Measurements from ENCODE around the gene C9orf153.
A peak's percentile ranks its signal among the peaks of the same experiment; 100 is the strongest.
"Not testable (repeated sequence)": the region's sequence is repeated elsewhere in the genome, so short reads cannot be mapped to it uniquely, and the experiment has no call there.

Gene C9orf153

DNA sequence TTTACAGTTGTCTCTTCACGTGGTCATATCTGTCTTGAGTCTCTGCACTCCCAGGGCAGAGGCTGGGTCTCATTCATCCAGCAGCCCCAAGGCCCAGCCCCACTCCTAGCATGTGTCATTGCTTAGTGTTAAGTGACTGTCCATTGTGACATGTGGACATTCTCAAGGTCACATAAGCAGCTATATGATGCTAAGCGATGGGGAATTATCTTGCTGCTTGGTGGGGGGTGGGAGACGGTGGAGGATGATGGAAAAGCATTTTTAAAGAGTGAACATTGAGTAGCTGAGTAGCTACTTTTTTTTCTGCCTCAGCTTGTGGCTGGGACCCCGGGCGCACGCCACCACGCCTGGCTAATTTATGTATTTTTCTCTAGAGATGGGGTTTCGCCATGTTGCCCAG lies at the start of gene C9orf153:
Gene C9orf153, minus strand, starts transcription at position 101 of the 400 bp plus-strand sequence. CDS start 30,054 bp downstream, outside the sequence.
- no peak for DNase-seq (ENCODE audit: extremely low spot score, insufficient read length, low read depth)
- no peak for FAIRE-seq

GRCh38 chr9:86308687-86309086 lies 49.2 kb upstream of the C9orf153 start:
- FAIRE-seq = peak; percentile 26
- no peak for DNase-seq (ENCODE audit: extremely low spot score, insufficient read length, low read depth)

DNA sequence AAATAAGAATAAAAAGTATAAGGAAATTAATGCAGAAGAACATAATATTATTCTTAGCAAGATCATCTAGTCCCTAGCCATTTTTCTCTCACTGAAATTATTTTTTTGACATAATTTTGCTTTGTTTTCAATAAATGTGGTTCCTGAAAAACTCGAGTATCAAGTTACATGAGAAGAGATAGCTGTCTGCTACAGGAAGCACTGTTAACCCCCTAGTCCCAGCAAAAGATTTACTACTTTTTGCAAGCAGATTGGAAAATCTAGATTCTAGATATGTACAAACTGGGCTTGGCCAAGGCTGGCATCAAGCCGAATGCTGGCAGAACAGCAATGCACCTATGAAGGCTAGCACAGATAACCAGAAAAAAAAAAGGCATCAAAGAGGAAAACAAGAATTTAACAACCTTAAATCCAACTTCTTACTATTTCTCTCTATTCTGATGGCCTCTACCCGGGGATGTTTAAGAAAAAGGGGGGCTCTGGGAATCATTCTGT lies 44.8 kb upstream of the C9orf153 start:
- FAIRE-seq (no peak), DNase-seq (ENCODE audit: extremely low spot score, insufficient read length, low read depth) (no peak)

GRCh38 chr9:86303316-86303975 lies 44.0 kb upstream of the C9orf153 start:
- FAIRE-seq = no peak

GRCh38 chr9:86301686-86302085 lies 42.2 kb upstream of the C9orf153 start:
- DNase-seq (ENCODE audit: extremely low spot score, insufficient read length, low read depth) = no peak

More at GRCh38 chr9:86303316-86303975, 44.0 kb upstream of the C9orf153 start:
- no peak for DNase-seq (ENCODE audit: extremely low spot score, insufficient read length, low read depth)

GRCh38 chr9:86300701-86301100 lies 41.2 kb upstream of the C9orf153 start:
- no peak for DNase-seq (ENCODE audit: extremely low spot score, insufficient read length, low read depth)
- no peak for FAIRE-seq

More at GRCh38 chr9:86301686-86302085, 42.2 kb upstream of the C9orf153 start:
- no peak for FAIRE-seq

DNA sequence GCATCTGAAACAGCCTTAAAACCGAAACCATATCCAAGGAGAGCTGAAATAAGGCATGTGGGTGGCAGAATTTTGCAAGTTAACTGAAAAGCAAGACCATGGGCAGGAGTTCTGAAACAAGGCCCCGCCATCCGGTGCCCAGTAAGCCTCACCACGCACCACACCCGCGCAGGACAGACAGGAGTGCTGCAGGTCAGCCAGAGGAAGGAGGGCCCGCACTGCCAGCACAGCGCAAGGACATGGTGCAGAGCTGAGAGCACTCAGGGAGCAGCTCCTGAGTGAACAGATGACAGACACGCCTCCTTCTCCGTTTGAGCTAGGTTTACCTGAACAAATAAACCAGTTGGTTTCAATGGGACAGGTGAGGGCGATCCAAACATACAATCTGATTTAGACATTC lies 39.4 kb upstream of the C9orf153 start:
- DNase-seq (ENCODE audit: extremely low spot score, insufficient read length, low read depth) (no peak), FAIRE-seq (no peak)

DNA sequence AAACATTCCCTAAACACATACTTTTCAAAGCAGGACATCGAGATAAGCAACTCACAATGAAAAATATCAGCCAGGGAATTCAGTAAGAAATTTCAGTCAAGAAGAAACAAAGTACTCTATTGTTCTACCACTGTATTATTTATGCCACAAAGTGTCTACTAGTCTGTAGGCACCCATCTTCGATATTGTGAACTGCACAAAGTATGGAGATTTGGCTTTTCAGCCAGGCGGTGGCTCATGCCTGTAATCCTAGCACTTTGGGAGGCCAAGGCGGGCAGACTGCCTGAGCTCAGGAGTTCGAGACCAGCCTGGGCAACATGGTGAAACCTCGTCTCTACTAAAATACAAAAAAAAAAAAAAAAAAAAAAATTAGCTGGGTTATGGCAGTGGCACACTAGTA lies 30.9 kb upstream of the C9orf153 start:
- not testable (repeated sequence) for FAIRE-seq; DNase-seq (ENCODE audit: extremely low spot score, insufficient read length, low read depth)

GRCh38 chr9:86288499-86289198 lies 29.2 kb upstream of the C9orf153 start:
- DNase-seq (ENCODE audit: extremely low spot score, insufficient read length, low read depth) (no peak), FAIRE-seq (no peak)

- DNase-seq (ENCODE audit: extremely low spot score, insufficient read length, low read depth) = no peak
- no peak for FAIRE-seq
These were observed 27.6 kb upstream of the C9orf153 start for GRCh38 chr9:86287013-86287412.

- DNase-seq (ENCODE audit: extremely low spot score, insufficient read length, low read depth) = no peak
- no peak for FAIRE-seq
These were observed 26.8 kb upstream of the C9orf153 start for GRCh38 chr9:86286278-86286677.

DNA sequence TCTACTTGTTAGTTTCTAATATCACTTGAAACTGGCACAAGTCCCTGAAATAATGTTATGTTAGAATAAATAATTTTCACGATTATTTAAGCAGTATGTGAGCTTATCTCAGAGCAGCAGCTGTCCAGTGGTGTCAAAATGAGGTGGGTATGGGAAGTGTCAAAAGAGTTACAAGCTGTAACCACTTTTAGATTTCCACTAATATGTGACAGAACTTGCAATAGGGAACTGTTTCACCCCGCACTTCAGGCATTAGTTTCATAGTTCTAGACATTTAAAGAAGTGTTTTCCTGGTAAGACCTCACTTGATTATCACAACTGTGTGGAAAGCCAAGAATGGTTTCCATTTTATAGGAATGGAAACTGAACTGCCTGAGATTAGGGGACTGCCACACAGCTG lies 25.8 kb upstream of the C9orf153 start:
- FAIRE-seq (no peak), DNase-seq (ENCODE audit: extremely low spot score, insufficient read length, low read depth) (no peak)

DNA sequence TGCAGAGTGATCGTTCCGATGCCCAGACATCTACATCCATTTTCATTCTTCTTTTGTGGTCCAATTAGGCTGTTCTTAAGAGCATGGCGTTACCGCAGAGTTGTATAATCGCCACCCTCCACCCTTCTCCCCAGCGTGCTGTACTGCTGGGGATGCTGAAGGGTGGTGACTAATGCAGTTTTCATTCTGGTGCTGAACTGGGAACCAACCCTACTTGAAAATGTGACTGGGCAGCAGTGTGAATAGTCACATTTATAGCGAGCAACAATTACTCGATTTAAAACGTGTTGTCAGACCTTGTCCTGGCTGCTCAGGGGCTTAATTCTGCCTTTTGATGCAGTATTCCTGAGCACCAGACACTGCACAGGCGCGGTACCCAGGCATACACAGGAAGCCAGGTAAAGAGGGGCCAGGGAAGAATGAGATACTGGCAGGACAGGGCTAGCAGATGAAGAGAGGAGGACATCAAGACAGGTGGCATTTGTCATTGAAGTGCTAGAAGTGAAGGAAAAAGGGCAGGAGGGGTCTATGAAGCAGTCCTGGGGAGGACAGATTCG lies 23.6 kb upstream of the C9orf153 start:
- FAIRE-seq (no peak), DNase-seq (ENCODE audit: extremely low spot score, insufficient read length, low read depth) (no peak)

DNA sequence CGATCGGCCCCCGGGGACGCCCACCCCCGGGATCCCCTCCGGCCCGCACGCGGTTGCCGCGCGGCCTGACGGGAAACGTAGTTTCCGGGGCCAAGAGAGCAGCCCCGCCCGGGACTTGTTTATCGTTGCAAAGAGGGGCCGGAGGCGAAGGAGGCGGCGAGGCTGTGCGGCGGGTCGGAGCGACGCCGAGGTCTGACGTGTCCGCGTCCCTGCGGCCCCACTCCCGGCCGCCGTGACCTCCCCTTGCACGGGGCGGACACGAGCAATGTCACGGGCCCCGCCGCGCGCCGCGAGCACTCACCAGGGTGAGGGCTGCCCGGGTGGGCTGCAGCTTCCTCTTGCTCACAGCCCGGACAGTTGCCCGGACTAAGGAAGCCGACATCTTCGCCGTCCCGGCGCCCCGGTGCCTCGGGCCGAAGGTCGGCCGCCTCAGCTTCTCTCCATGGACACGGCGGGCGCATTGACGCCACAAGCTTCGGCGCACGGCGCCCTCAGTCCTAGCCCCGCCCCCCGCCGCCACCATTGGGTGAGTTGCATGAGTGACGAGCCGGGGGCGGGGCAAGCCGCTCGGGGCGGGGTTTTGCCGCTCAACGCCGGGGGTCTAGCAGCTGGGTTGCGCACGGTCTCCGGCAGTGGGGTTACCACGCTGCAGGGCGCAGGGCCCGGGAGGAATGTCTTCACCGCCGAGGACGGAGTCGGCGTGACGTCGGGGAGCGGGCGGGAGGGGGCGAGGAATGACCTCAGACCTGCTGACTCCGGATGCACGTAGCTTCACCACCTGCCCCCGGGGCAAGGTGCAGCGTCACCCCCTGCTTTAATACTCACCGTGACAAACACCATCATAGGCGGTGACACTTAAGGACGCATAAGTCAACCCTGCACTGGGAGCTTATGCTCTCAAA lies 22.9 kb upstream of the C9orf153 start, which contains the start of gene ISCA1:
Gene ISCA1, minus strand, starts transcription at position 462 of the 902 bp plus-strand sequence. Its CDS starts 80 bp downstream, at position 382.
- FAIRE-seq (peak; percentile 62), DNase-seq (ENCODE audit: extremely low spot score, insufficient read length, low read depth) (peak; percentile 82)

DNA sequence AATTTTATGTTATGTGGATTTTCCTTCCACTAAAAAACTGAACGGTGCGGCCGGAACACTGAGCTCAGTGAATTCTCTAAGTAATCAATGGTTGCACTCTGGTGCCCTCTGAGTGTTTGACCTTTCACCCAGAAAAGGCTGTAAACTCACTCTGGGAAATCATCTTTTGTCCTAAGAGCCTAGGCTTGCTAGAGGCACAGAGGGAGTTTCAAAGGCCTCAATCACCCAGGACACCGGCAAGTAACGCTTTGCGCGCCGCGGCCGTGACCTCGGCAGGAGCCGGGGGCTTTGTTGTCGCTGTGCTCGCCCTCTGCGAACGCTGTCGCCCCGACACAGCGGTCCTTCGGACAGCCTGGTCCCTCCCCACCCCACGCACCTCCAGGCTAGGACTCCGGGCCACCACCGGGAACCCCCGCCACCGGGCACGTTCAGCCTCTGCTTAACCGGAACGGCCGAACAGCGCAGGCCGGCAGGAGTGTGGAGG lies 22.2 kb upstream of the C9orf153 start:
- FAIRE-seq = no peak
- no peak for DNase-seq (ENCODE audit: extremely low spot score, insufficient read length, low read depth)

DNA sequence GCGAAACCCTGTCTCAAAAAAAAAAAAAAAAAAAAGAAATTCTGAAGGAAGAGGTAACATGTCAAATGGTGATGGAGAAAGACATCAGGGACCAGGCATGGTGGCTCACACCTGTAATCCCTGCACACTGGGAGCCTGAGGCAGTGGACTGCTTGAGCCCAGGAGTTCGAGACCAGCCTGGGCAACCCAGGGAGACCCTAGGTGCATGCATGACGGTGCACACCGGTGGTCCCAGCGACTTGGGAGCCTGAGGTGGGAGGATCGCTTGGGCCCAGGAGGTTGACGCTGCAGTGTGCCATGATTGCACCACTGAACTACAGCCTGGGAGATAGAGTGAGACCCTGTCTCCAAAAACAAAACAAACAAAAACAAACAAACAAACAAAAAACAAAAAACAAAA lies 21.1 kb upstream of the C9orf153 start:
- no peak for DNase-seq (ENCODE audit: extremely low spot score, insufficient read length, low read depth)
- FAIRE-seq = no peak

DNA sequence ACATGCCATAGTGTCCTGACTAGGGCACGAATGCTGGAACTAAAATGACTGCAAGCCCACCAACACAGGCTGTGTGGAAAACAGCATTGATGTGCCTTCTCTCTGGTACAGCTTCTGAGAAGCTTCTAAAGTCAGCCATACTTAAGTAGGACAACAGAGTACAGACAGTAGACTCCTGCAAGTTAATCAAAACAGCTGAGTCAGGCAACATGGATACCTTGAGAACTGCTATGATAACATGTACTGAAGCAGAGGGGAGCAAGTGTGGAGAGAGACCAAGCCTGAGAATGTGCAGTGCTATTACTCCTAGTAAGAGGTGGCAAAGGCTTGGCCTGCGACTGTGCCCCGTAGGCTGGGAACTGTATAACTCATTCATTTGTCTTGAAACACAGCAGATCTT lies 20.4 kb upstream of the C9orf153 start:
- FAIRE-seq = no peak
- DNase-seq (ENCODE audit: extremely low spot score, insufficient read length, low read depth) = no peak

- FAIRE-seq = no peak
These were observed 17.6 kb upstream of the C9orf153 start for GRCh38 chr9:86277072-86277471.

DNA sequence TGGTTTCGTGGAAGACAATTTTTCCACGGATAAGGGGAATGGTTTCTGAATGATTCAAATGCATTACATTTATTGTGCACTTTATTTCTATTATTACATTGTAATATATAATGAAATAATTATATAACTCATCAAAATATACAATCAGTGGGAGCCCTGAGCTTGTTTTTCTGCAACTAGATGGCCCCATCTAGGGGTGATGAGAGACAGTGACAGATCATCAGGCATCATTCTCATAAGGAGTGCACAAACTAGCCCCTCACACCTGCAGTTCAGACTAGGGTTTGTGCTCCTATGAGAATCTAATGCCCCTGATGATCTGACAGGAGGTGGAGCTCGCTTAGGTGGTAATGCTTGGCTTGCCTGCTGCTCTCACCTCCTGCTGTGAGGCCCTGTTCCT lies 16.5 kb upstream of the C9orf153 start:
- FAIRE-seq = no peak
- DNase-seq (ENCODE audit: extremely low spot score, insufficient read length, low read depth) = no peak

More at GRCh38 chr9:86277072-86277471, 17.6 kb upstream of the C9orf153 start:
- no peak for DNase-seq (ENCODE audit: extremely low spot score, insufficient read length, low read depth)

Measured in GM18507 (cell line).